T-cell (primary cell): Measurements from ENCODE around the gene RNF121. TPM values are rescaled to one million over a fixed set of nuclear protein-coding genes. Genes with fewer than 3 reads are reported as not detected.

ENCODE experiments used
- ATAC-seq, 4 experiments: fragments of 200-7000 bp in 3 of 4; fragments of 150-1000 bp in 1 of 4; cut with Tn5 transposase; replicated peaks in 1 of 4; 1 replicate in 3 of 4; 2 replicates in 1 of 4; pipeline ENCODE4 v1.10.0; 2021; ENCODE audit warnings: moderate library complexity in 3 of 4, mild to moderate bottlenecking in 2 of 4, moderate number of reproducible peaks in 1 of 4
- CTCF ChIA-PET, 2 donors: fragments of 300-600 bp; sonication (Branson Sonifier 250); formaldehyde crosslinking; loops; one replicate each; lab custom pipeline; 2022; ENCODE audit warnings: antibody characterized with exemption in 2 of 2; lab: Charles Lee
- POLR2A ChIA-PET, 2 donors: fragments of 300-600 bp; sonication (Branson Sonifier 250); formaldehyde crosslinking; loops; one replicate each; lab custom pipeline; 2022; ENCODE audit warnings: antibody characterized with exemption in 2 of 2; lab: Charles Lee
- DNase-seq, 35 experiments: peaks; one replicate each; pipeline versions ENCODE4 v3.0.0 to v3.0.0-alpha.2; 2013 to 2023
- H3K27ac ChIP-seq: one replicate; pipeline ENCODE4 v1.5.1; 2013; ENCODE audit warnings: low read length
- H3K27me3 ChIP-seq, 2 experiments: replicated peaks in 1 of 2; 1 replicate in 1 of 2; 2 replicates in 1 of 2; pipeline versions ENCODE4 v1.6.1 to v1.7.0; 2013; ENCODE audit warnings: low read length in 1 of 2, mixed read lengths in 1 of 2; ENCODE audit not compliant: control insufficient read depth in 2 of 2, insufficient read depth in 2 of 2; ENCODE audit errors: extremely low read depth in 1 of 2
- H3K36me3 ChIP-seq, 2 donors: 1 replicate in 1 of 2; 2 replicates in 1 of 2; pipeline versions ENCODE4 v1.6.1 to v1.7.0; 2013; ENCODE audit warnings: low read length in 1 of 2; ENCODE audit not compliant: control insufficient read depth in 2 of 2, insufficient read depth in 1 of 2; ENCODE audit errors: extremely low read depth in 1 of 2
- H3K4me1 ChIP-seq, 2 experiments: 1 replicate in 1 of 2; 2 replicates in 1 of 2; pipeline versions ENCODE4 v1.6.1 to v1.7.0; 2013; ENCODE audit warnings: low read length in 2 of 2, mixed read lengths in 1 of 2; ENCODE audit not compliant: insufficient read depth in 2 of 2, control insufficient read depth in 1 of 2; ENCODE audit errors: extremely low read depth in 1 of 2
- H3K4me3 ChIP-seq, 2 donors: 1 replicate in 1 of 2; 2 replicates in 1 of 2; pipeline versions ENCODE4 v1.5.1 to v1.7.0; 2013; ENCODE audit warnings: mild to moderate bottlenecking in 2 of 2, low read length in 1 of 2, moderate library complexity in 1 of 2; ENCODE audit not compliant: control insufficient read depth in 1 of 2; ENCODE audit errors: extremely low read depth in 1 of 2
- H3K9me3 ChIP-seq: 2 replicates; pipeline ENCODE4 v1.7.0; 2013
- H3K27ac Mint-ChIP-seq, 2 donors: one replicate each; pipeline ENCODE4 v1.8.0; 2020 to 2021; ENCODE audit warnings: mild to moderate bottlenecking in 2 of 2, mixed read lengths in 2 of 2
- H3K27me3 Mint-ChIP-seq, 2 donors: one replicate each; pipeline ENCODE4 v1.8.0; 2021 to 2022; ENCODE audit warnings: mixed read lengths in 2 of 2
- H3K36me3 Mint-ChIP-seq: one replicate; pipeline ENCODE4 v1.8.0; 2021; ENCODE audit warnings: mixed read lengths
- H3K4me1 Mint-ChIP-seq, 3 donors: one replicate each; pipeline ENCODE4 v1.8.0; 2020 to 2022; ENCODE audit warnings: mixed read lengths in 3 of 3, mild to moderate bottlenecking in 1 of 3
- H3K4me3 Mint-ChIP-seq, 3 donors: one replicate each; pipeline ENCODE4 v1.8.0; 2020 to 2022; ENCODE audit warnings: mild to moderate bottlenecking in 3 of 3, mixed read lengths in 3 of 3, moderate library complexity in 3 of 3
- H3K9me3 Mint-ChIP-seq, 3 donors: one replicate each; pipeline ENCODE4 v1.8.0; 2020 to 2022; ENCODE audit warnings: mixed read lengths in 3 of 3
- WGBS: methylation state at CpG from one replicate; pipeline ENCODE4 v1.1.5; 2013; ENCODE audit warnings: missing lambda C conversion rate; ENCODE audit not compliant: insufficient coverage; 5-methylcytosine and 5-hydroxymethylcytosine counted together
- total RNA-seq, 35 experiments: library from RNA in 6 of 35; stranded (reverse) in 6 of 35; fragments of 120-200 nt in 1 of 35; gene quantifications; one replicate each; pipeline versions ENCODE4 v1.2.1 to v1.2.4 and lab custom pipeline; 2013 to 2026

Gene RNF121
- total RNA-seq, 5 donors from 2014 or later (not counting 1 experiment from before 2014, with no cell fraction given), result 23.9 to 29.1 (median 24.8) TPM

GRCh38 chr11:71933141-71933933 lies 4.5 kb downstream of the RNF121 start:
- no peak overlapping the region for H3K4me3 Mint-ChIP-seq
- POLR2A ChIA-PET, result no interaction called here
- no peak for ATAC-seq

GRCh38 chr11:71934213-71934612 lies 5.4 kb downstream of the RNF121 start:
- Histone ChIP-seq H3K27ac (no peak overlapping the region), H3K4me1 (peaks cover 8 to 11% of the 10 kb centered on the region in 2 experiments), H3K9me3 (no peaks in the 10 kb centered on the region), H3K36me3 (no peaks in the 10 kb centered on the region), H3K27me3 (no peaks in the 10 kb centered on the region), H3K4me3 (no peak overlapping the region)
- Mint-ChIP-seq H3K27ac (peak overlapping the region in 1 of 2 donors; percentile 5), H3K4me3 (no peak overlapping the region), H3K9me3 (no peaks in the 10 kb centered on the region), H3K27me3 (no peaks in the 10 kb centered on the region), H3K4me1 (peaks cover 43 to 50% (median 47%) of the 10 kb centered on the region in 3 donors), H3K36me3 (peaks cover 11% of the 10 kb centered on the region)
- ChIA-PET CTCF (no interaction called here), POLR2A (no interaction called here)
- no CpG with 5 or more reads among the region's 2 CpGs for WGBS
- peak in 4 of 35 experiments; percentile 5 to 30 (median 12) for DNase-seq
- ATAC-seq, result peak in 2 of 4 experiments; percentile 32 to 66

More at GRCh38 chr11:71933141-71933933, 4.5 kb downstream of the RNF121 start:
- no peak for DNase-seq
- Mint-ChIP-seq H3K36me3 (peaks cover 10% of the 10 kb centered on the region), H3K9me3 (no peaks in the 10 kb centered on the region), H3K4me1 (peaks cover 52 to 56% (median 54%) of the 10 kb centered on the region in 3 donors), H3K27me3 (no peaks in the 10 kb centered on the region), H3K27ac (no peak overlapping the region)
- H3K4me3 ChIP-seq, result no peak overlapping the region
- CTCF ChIA-PET, result no interaction called here
- no peaks in the 10 kb centered on the region for H3K36me3 ChIP-seq
- no peaks in the 10 kb centered on the region for H3K9me3 ChIP-seq
- peaks cover 10 to 12% of the 10 kb centered on the region in 2 experiments for H3K4me1 ChIP-seq
- no peak overlapping the region for H3K27ac ChIP-seq
- H3K27me3 ChIP-seq, result no peaks in the 10 kb centered on the region
- WGBS, result 100% methylated on average over 2 of the region's 4 CpGs

- DNase-seq (no peak), ATAC-seq (no peak)
- no peaks in the 10 kb centered on the region for H3K9me3 ChIP-seq
- no peak overlapping the region for H3K27ac Mint-ChIP-seq
- H3K36me3 ChIP-seq, result no peaks in the 10 kb centered on the region
- no peak overlapping the region for H3K27ac ChIP-seq
- H3K4me3 Mint-ChIP-seq, result no peak overlapping the region
- H3K9me3 Mint-ChIP-seq, result no peaks in the 10 kb centered on the region
- POLR2A ChIA-PET, result no interaction called here
- peaks cover 31 to 38% (median 37%) of the 10 kb centered on the region in 3 donors for H3K4me1 Mint-ChIP-seq
- no CpG with 5 or more reads among the region's 4 CpGs for WGBS
- H3K4me1 ChIP-seq, result no peaks in the 10 kb centered on the region
- CTCF ChIA-PET, result interaction anchor here in 1 of 2 donors (0.6 kb wide), 1 partner anchor 9 kb away, joined by 3 read pairs; no protein-coding TSS in a partner anchor
- H3K27me3 ChIP-seq, result no peaks in the 10 kb centered on the region
- H3K4me3 ChIP-seq, result no peak overlapping the region
- H3K36me3 Mint-ChIP-seq, result peaks cover 13% of the 10 kb centered on the region
- H3K27me3 Mint-ChIP-seq, result no peaks in the 10 kb centered on the region
Observed at GRCh38 chr11:71935338-71935925, 6.6 kb downstream of the RNF121 start.

GRCh38 chr11:71936825-71937224 lies 8.0 kb downstream of the RNF121 start:
- no peak overlapping the region for H3K27ac ChIP-seq

GRCh38 chr11:71937826-71938225 lies 9.0 kb downstream of the RNF121 start:
- ChIA-PET POLR2A (no interaction called here), CTCF (interaction anchor here in 1 of 2 donors (0.7 kb wide), 1 partner anchor 517 kb away, joined by 4 read pairs; no protein-coding TSS in a partner anchor)
- Mint-ChIP-seq H3K4me3 (no peak overlapping the region), H3K27me3 (no peaks in the 10 kb centered on the region), H3K4me1 (peaks cover 14 to 20% (median 15%) of the 10 kb centered on the region in 3 donors), H3K9me3 (no peaks in the 10 kb centered on the region), H3K27ac (no peak overlapping the region), H3K36me3 (peaks cover 13% of the 10 kb centered on the region)
- H3K4me1 ChIP-seq, result no peaks in the 10 kb centered on the region
- H3K9me3 ChIP-seq, result no peaks in the 10 kb centered on the region
- no peaks in the 10 kb centered on the region for H3K27me3 ChIP-seq
- WGBS, result no CpG with 5 or more reads among the region's 1 CpG
- no peak overlapping the region for H3K4me3 ChIP-seq
- DNase-seq, result no peak
- no peak overlapping the region for H3K27ac ChIP-seq
- no peaks in the 10 kb centered on the region for H3K36me3 ChIP-seq
- ATAC-seq, result no peak

More at GRCh38 chr11:71936825-71937224, 8.0 kb downstream of the RNF121 start:
- H3K36me3 ChIP-seq, result no peaks in the 10 kb centered on the region
- ChIA-PET CTCF (no interaction called here), POLR2A (no interaction called here)
- H3K4me1 ChIP-seq, result no peaks in the 10 kb centered on the region
- Mint-ChIP-seq H3K4me1 (peaks cover 17 to 24% (median 23%) of the 10 kb centered on the region in 3 donors), H3K4me3 (no peak overlapping the region), H3K27ac (no peak overlapping the region), H3K36me3 (peaks cover 13% of the 10 kb centered on the region), H3K27me3 (no peaks in the 10 kb centered on the region), H3K9me3 (no peaks in the 10 kb centered on the region)
- WGBS, result 65% methylated on average over 4 of the region's 5 CpGs
- DNase-seq, result no peak
- no peaks in the 10 kb centered on the region for H3K27me3 ChIP-seq
- no peak overlapping the region for H3K4me3 ChIP-seq
- no peak for ATAC-seq
- H3K9me3 ChIP-seq, result no peaks in the 10 kb centered on the region

GRCh38 chr11:71940561-71941219 lies 11.8 kb downstream of the RNF121 start:
- Histone ChIP-seq H3K27me3 (no peaks in the 10 kb centered on the region), H3K4me1 (no peaks in the 10 kb centered on the region), H3K9me3 (no peaks in the 10 kb centered on the region), H3K27ac (no peak overlapping the region), H3K36me3 (no peaks in the 10 kb centered on the region), H3K4me3 (no peak overlapping the region)
- Mint-ChIP-seq H3K36me3 (peaks cover 10% of the 10 kb centered on the region), H3K9me3 (no peaks in the 10 kb centered on the region), H3K27ac (no peak overlapping the region), H3K27me3 (no peaks in the 10 kb centered on the region), H3K4me3 (no peak overlapping the region), H3K4me1 (peaks cover 8 to 15% (median 15%) of the 10 kb centered on the region in 3 donors)
- no peak for ATAC-seq
- ChIA-PET POLR2A (no interaction called here), CTCF (no interaction called here)
- DNase-seq, result no peak
- 97% methylated on average over 6 of the region's 6 CpGs for WGBS
